Activated CD4-positive, alpha-beta T cell treated with anti-CD3 and anti-CD28 coated beads, Interleukin-2, amount 10 ng/mL, durations not matched to agents 24 days and 14 days (primary cell): Measurements from ENCODE around the gene CDC14A. TPM values are rescaled to one million over a fixed set of nuclear protein-coding genes. Genes with fewer than 3 reads are reported as not detected.

Source experiments
- DNase-seq: peaks from one replicate; pipeline ENCODE4 v3.0.0; 2022
- H3K27ac Mint-ChIP-seq: one replicate; pipeline ENCODE4 v1.8.0; 2022; ENCODE audit warnings: mild to moderate bottlenecking, mixed read lengths
- H3K27me3 Mint-ChIP-seq: one replicate; pipeline ENCODE4 v1.8.0; 2022; ENCODE audit warnings: mixed read lengths
- H3K36me3 Mint-ChIP-seq: one replicate; pipeline ENCODE4 v1.8.0; 2022; ENCODE audit warnings: low read depth, mild to moderate bottlenecking, mixed read lengths
- H3K4me1 Mint-ChIP-seq: one replicate; pipeline ENCODE4 v1.8.0; 2021; ENCODE audit warnings: mixed read lengths
- H3K4me3 Mint-ChIP-seq: one replicate; pipeline ENCODE4 v1.8.0; 2022; ENCODE audit warnings: mild to moderate bottlenecking, moderate library complexity, mixed read lengths
- H3K9me3 Mint-ChIP-seq: one replicate; pipeline ENCODE4 v1.8.0; 2021; ENCODE audit warnings: mixed read lengths
- intact Hi-C: fragments of 100-400 bp; cut with micrococcal nuclease; formaldehyde crosslinking; loops from one replicate; pipeline ENCODE4 v1.15.1; 2023
- total RNA-seq: library from RNA; stranded (reverse); gene quantifications from 2 replicates; pipeline ENCODE4 v1.2.3, GENCODE V29; 2022

The CDC14A gene
- total RNA-seq, 1 donor from 2014 or later: 10.3 TPM

DNA sequence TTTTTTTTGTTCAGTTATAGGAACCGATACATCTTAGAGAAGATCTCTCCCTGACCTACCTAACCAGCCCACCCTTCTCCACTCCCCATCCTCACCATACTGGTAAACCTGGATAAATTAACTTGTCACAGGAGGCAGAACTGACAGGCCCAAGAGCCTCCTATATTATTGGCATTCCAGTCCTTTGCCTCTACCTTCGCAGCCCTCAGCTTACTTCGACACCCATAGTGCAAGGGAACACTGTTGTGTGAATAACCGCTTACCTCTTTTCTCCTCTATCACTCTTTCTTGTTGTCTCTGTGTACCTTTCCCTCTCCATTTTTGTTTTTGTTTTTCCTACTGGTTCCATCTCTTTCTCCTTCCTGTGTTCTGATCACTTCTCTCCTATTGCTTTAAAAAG is 58.7 kb downstream of the CDC14A start:
- Mint-ChIP-seq H3K27ac (no peak overlapping the region), H3K9me3 (peaks cover 20% of the 10 kb centered on the region), H3K4me3 (no peak overlapping the region), H3K36me3 (peaks cover 51% of the 10 kb centered on the region), H3K27me3 (no peaks in the 10 kb centered on the region), H3K4me1 (peaks cover 48% of the 10 kb centered on the region)
- intact Hi-C loops: no loop called here
- DNase-seq: no peak

DNA sequence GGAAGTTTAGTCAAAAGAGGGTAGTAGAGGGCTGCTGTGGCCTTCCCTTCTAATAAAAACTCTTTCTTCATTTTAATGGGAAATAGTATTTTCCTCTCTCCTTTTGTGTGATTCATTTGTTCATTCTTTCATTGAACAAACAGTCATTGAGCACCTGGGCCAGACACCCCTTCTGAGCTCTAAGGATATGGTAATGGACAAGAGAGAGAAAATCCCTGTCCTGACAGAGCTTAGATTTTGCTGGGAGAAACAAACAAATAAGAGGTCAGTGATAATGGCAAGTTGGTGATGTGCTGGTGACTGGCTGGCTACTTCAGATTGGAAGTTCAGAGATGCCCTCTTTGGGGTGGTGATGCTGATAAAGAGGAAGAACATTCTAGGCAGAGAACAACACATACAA is 59.3 kb downstream of the CDC14A start:
- H3K4me1 Mint-ChIP-seq: peaks cover 49% of the 10 kb centered on the region
- intact Hi-C loops: no loop called here
- DNase-seq: no peak
- H3K9me3 Mint-ChIP-seq: peaks cover 25% of the 10 kb centered on the region
- H3K36me3 Mint-ChIP-seq: peaks cover 52% of the 10 kb centered on the region
- H3K27ac Mint-ChIP-seq: no peak overlapping the region
- H3K4me3 Mint-ChIP-seq: no peak overlapping the region
- no peaks in the 10 kb centered on the region for H3K27me3 Mint-ChIP-seq

GRCh38 chr1:100413035-100413434 is 60.7 kb downstream of the CDC14A start:
- peaks cover 46% of the 10 kb centered on the region for H3K4me1 Mint-ChIP-seq
- H3K4me3 Mint-ChIP-seq: peak overlapping the region; percentile 53
- peak overlapping the region; percentile 32 for H3K27ac Mint-ChIP-seq
- intact Hi-C loops: no loop called here
- no peak for DNase-seq
- no peaks in the 10 kb centered on the region for H3K27me3 Mint-ChIP-seq
- peaks cover 52% of the 10 kb centered on the region for H3K36me3 Mint-ChIP-seq
- H3K9me3 Mint-ChIP-seq: peaks cover 20% of the 10 kb centered on the region

DNA sequence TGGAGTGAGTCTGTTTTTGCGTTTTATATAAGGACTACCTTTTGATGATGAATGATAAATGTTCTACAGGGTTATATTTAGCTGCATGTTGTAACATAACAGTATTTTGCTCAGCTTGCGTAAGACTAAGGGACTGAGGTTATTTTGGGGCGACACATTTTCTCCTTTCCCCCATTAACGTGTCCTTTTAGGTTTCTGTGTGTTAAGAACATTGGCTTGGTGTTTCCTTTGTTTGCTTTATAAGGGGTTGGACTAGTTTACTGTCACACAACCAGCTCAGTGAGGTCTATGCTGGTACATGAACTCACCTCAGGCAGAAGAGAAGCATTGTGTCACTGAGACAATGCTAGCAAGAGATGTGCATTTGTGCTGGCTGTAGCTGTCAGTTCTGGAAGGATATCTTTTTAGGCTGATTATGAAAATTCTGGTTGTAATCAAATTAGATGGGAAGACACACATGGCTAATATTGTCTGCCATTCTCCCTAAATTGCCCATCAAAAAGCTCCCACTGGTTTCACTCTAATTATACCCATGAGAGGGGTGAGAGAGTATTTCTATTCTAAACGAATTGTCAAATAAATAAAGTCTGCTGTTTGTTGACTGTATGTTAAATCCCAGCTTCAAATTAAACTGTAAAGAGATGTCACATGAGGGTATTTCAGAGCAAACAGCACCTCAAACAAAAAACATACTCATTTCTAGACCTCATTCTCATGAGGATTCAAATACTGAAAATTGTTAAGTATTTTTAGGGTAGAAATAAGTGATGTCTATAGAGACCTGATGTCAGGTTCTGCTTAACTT is 62.6 kb downstream of the CDC14A start:
- Mint-ChIP-seq H3K9me3 (peaks cover 16% of the 10 kb centered on the region), H3K27me3 (no peaks in the 10 kb centered on the region), H3K4me1 (peaks cover 42% of the 10 kb centered on the region), H3K27ac (peak overlapping the region; percentile 42), H3K4me3 (peak overlapping the region; percentile 14), H3K36me3 (peaks cover 43% of the 10 kb centered on the region)
- intact Hi-C loops: no loop called here
- no peak for DNase-seq

DNA sequence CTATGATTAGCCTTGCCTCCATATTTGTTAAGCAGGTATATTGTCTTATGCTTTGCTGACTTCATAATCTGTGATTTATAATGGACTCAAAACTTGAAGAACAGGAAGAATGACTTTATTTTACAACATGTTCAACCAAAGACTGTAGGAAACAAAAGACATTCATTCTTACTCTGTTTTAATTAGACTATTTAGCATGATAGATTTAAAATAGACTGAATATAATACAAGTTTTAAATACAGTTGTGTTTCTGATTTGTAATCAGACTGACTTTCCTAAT is 63.1 kb downstream of the CDC14A start:
- H3K27me3 Mint-ChIP-seq: no peaks in the 10 kb centered on the region
- no peak overlapping the region for H3K27ac Mint-ChIP-seq
- H3K4me3 Mint-ChIP-seq: no peak overlapping the region
- H3K4me1 Mint-ChIP-seq: peaks cover 42% of the 10 kb centered on the region
- DNase-seq: no peak
- intact Hi-C loops: no loop called here
- peaks cover 43% of the 10 kb centered on the region for H3K36me3 Mint-ChIP-seq
- H3K9me3 Mint-ChIP-seq: peaks cover 16% of the 10 kb centered on the region

GRCh38 chr1:100419072-100419471 is 66.8 kb downstream of the CDC14A start:
- Mint-ChIP-seq H3K36me3 (peaks cover 29% of the 10 kb centered on the region), H3K27ac (no peak overlapping the region), H3K27me3 (no peaks in the 10 kb centered on the region), H3K4me1 (peaks cover 36% of the 10 kb centered on the region), H3K9me3 (peaks cover 12% of the 10 kb centered on the region), H3K4me3 (no peak overlapping the region)
- intact Hi-C loops: no loop called here
- no peak for DNase-seq

DNA sequence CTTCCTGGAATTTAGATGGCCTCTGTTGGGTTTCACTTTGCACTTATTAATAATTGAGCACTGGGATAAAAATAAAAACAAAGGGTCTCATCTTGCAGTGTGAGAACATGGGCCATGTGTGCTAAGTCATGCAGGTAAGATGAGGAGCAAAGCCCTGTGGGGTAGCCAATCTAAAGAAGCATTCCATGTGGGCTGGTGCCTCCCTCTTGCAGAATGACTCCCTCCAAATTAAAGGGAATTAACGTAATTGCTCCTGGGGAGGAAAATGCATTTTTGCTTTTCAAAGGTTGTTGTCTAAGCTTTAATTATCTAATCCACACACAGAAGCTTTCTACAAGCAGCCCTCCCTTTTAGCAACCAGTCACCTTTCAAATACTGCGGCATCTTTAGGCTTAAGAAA is 69.8 kb downstream of the CDC14A start:
- no peak for DNase-seq
- intact Hi-C loops: no loop called here
- peaks cover 7% of the 10 kb centered on the region for H3K9me3 Mint-ChIP-seq
- no peak overlapping the region for H3K4me3 Mint-ChIP-seq
- H3K27ac Mint-ChIP-seq: no peak overlapping the region
- peaks cover 33% of the 10 kb centered on the region for H3K4me1 Mint-ChIP-seq
- H3K27me3 Mint-ChIP-seq: no peaks in the 10 kb centered on the region
- H3K36me3 Mint-ChIP-seq: peaks cover 32% of the 10 kb centered on the region

DNA sequence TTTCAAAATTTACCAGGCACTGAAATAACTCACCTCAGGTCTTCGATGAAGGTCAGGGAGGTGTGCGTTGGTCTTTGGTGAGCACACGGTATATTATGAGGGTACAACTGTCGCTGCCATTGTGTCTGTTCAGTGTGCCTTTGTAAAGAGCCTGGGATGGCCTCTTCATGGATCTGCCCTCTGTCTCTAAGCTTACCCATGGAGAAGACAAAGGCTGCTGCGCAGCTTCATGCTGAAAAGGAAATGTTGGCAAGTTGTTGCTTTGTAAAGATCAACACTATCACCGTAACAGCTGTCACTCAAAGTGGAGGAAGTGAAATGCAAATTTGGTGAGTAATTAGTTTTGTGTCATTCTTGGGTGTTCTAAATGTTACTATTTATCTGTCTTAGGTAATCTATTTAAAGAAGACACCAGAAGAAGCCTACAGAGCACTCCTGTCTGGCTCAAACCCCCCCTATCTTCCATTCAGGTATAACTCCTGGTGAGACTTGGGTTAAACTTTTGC is 71.6 kb downstream of the CDC14A start:
- DNase-seq: peak; percentile 71
- Mint-ChIP-seq H3K36me3 (peaks cover 26% of the 10 kb centered on the region), H3K4me3 (peak overlapping the region; percentile 58), H3K27me3 (no peaks in the 10 kb centered on the region), H3K9me3 (no peaks in the 10 kb centered on the region), H3K4me1 (peaks cover 39% of the 10 kb centered on the region), H3K27ac (peak overlapping the region; percentile 77)
- intact Hi-C loops: loop anchor here (2.0 kb wide), 2 partner anchors 17 to 23 kb away; no protein-coding TSS in a partner anchor

DNA sequence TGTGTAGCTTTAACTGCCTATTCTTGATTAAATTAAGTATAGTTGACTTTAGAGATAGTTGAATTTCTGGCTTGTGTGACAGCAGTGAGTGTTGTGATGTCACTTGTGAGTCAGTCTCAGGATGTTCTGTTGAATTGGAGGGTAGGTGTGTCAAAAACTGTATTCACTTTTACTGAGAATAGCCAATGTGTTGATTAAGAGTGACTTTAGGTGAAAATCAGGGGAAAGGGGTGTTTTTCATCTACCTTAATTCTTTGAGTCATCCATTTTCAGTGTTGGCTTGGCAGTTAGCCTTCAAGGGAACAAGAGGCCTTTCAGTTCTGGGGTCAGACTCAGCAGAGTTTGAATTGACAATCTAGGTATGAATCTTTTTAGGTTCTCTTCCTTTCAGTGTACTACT is 75.9 kb downstream of the CDC14A start:
- H3K27me3 Mint-ChIP-seq: no peaks in the 10 kb centered on the region
- H3K36me3 Mint-ChIP-seq: peaks cover 49% of the 10 kb centered on the region
- no peak for DNase-seq
- H3K27ac Mint-ChIP-seq: peak overlapping the region; percentile 34
- no peaks in the 10 kb centered on the region for H3K9me3 Mint-ChIP-seq
- H3K4me3 Mint-ChIP-seq: no peak overlapping the region
- peaks cover 41% of the 10 kb centered on the region for H3K4me1 Mint-ChIP-seq
- intact Hi-C loops: no loop called here

DNA sequence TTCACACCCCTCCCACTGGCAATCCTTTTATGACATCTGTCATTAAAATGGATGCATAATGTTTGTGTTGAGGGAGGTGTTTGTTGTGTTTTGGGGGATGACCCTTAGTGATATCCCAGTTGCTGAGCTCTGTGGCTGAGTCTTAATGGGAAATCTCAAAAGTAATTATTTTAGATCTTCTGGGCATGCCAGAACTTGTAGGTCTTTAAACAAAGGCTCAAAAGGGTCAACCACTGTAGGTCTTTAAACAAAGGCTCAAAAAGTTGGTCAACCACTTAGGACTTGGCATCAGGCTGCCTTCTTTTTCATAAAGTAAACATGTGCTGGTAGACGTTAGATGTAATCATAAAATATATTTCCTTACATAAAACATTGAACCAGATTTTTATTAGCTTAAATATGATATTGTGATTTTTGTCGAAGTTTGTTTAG is 78.0 kb downstream of the CDC14A start:
- peaks cover 43% of the 10 kb centered on the region for H3K4me1 Mint-ChIP-seq
- no peak overlapping the region for H3K27ac Mint-ChIP-seq
- no peak overlapping the region for H3K4me3 Mint-ChIP-seq
- H3K27me3 Mint-ChIP-seq: no peaks in the 10 kb centered on the region
- H3K36me3 Mint-ChIP-seq: peaks cover 50% of the 10 kb centered on the region
- intact Hi-C loops: no loop called here
- H3K9me3 Mint-ChIP-seq: peaks cover 4% of the 10 kb centered on the region
- DNase-seq: no peak

DNA sequence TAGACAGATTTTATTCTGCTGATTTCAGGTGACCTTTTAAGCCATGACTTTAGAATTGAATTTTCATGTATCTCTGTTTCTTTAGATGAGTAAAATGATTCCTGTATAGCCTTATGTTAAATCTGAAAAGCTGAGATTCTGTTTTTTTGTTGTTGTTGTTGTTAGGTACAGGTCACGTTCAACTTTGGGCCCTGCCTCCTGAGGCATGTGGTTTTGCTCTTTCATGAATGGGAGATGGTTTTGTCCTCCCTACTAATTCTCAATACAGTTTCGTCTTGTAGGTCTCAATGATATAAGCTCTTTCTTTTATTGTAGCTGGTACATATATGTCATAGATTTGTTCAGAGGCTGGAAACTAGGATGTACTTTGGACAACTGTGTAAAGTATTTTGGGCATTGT is 79.6 kb downstream of the CDC14A start:
- intact Hi-C loops: loop anchor here (2.0 kb wide), 1 partner anchor 37 kb away; no protein-coding TSS in a partner anchor
- DNase-seq: no peak

GRCh38 chr1:100433563-100433962 is 81.3 kb downstream of the CDC14A start:
- peaks cover 53% of the 10 kb centered on the region for H3K36me3 Mint-ChIP-seq
- H3K9me3 Mint-ChIP-seq: peaks cover 4% of the 10 kb centered on the region
- no peak for DNase-seq
- H3K27ac Mint-ChIP-seq: no peak overlapping the region
- no peaks in the 10 kb centered on the region for H3K27me3 Mint-ChIP-seq
- H3K4me1 Mint-ChIP-seq: peaks cover 38% of the 10 kb centered on the region
- intact Hi-C loops: loop anchor here (2.0 kb wide), 1 partner anchor 39 kb away; no protein-coding TSS in a partner anchor
- H3K4me3 Mint-ChIP-seq: no peak overlapping the region

More for the DNA sequence above, 79.6 kb downstream of the CDC14A start:
- peaks cover 4% of the 10 kb centered on the region for H3K9me3 Mint-ChIP-seq
- H3K27me3 Mint-ChIP-seq: no peaks in the 10 kb centered on the region
- H3K36me3 Mint-ChIP-seq: peaks cover 53% of the 10 kb centered on the region
- peaks cover 44% of the 10 kb centered on the region for H3K4me1 Mint-ChIP-seq
- no peak overlapping the region for H3K27ac Mint-ChIP-seq
- H3K4me3 Mint-ChIP-seq: no peak overlapping the region

DNA sequence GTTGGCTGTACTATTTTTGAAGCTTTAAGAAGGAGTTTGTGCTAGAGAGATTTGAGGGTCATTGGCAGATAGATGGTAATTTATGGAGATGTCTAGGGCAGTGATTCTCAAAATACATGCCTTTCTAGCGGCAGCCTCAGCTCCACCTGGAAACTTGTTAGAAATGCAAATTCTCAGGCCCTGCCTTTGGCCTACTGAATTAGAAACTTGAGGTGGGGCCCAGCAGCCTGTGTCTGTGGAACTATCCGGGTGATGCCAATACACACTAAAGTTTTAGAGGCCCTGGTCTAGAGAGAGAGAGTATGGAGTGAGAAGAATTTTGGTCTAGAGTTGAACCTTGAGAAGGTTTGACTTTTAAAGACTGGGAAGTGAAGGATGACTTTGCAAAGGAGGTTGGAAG is 82.5 kb downstream of the CDC14A start:
- intact Hi-C loops: no loop called here
- Mint-ChIP-seq H3K36me3 (peaks cover 52% of the 10 kb centered on the region), H3K4me1 (peaks cover 51% of the 10 kb centered on the region), H3K27ac (no peak overlapping the region), H3K4me3 (no peak overlapping the region), H3K27me3 (no peaks in the 10 kb centered on the region), H3K9me3 (peaks cover 4% of the 10 kb centered on the region)
- DNase-seq: no peak

DNA sequence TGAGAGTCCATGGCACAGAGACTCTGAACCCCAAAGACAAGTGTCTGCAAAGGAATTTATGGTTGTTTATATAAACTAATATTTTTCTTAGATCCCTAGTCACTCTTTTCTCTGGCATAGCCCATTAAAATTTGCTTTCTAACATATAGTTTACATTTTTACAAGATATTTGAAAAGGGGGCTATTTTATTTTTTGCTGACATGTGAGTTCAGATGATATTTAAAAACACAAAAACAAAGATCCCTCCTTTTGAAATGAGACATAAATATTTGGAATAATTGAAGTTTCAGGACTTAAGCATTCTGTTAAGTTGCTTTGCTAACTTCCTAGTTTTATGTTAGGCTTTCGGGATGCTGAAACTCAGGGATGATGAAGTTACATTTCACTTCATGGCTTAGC is 86.1 kb downstream of the CDC14A start:
- no peak overlapping the region for H3K4me3 Mint-ChIP-seq
- intact Hi-C loops: no loop called here
- H3K9me3 Mint-ChIP-seq: peaks cover 4% of the 10 kb centered on the region
- no peaks in the 10 kb centered on the region for H3K27me3 Mint-ChIP-seq
- H3K27ac Mint-ChIP-seq: no peak overlapping the region
- H3K4me1 Mint-ChIP-seq: peaks cover 53% of the 10 kb centered on the region
- DNase-seq: no peak
- H3K36me3 Mint-ChIP-seq: peaks cover 32% of the 10 kb centered on the region
